Loucy (cell line): Measurements from ENCODE around the gene NBEA.

Experiments used
- H2AFZ ChIP-seq: fragments of 200-600 bp; sonication (generic); 2 replicates; pipeline ENCODE4 v1.6.0; 2016; ENCODE audit warnings: antibody characterized with exemption, mild to moderate bottlenecking, low read length, moderate library complexity
- H3F3A ChIP-seq: fragments of 200-600 bp; 2 replicates; pipeline ENCODE4 v1.6.0; 2016; ENCODE audit warnings: antibody characterized with exemption, low read depth, mild to moderate bottlenecking
- H3K27me3 ChIP-seq: fragments of 200-600 bp; sonication (generic); 2 replicates; pipeline ENCODE4 v1.6.1; 2014; ENCODE audit warnings: low read length, mild to moderate bottlenecking; ENCODE audit not compliant: insufficient read depth, poor library complexity, severe bottlenecking
- H3K36me3 ChIP-seq: fragments of 200-600 bp; sonication (generic); 2 replicates; pipeline ENCODE4 v1.6.1; 2016; ENCODE audit warnings: low read length; ENCODE audit not compliant: insufficient read depth
- H3K4me1 ChIP-seq: fragments of 200-600 bp; sonication (generic); 2 replicates; pipeline ENCODE4 v1.5.1; 2014; ENCODE audit warnings: low read length, mild to moderate bottlenecking; ENCODE audit not compliant: insufficient read depth, poor library complexity, severe bottlenecking
- H3K4me2 ChIP-seq: fragments of 200-600 bp; sonication (generic); 2 replicates; pipeline ENCODE4 v1.6.0; 2014; ENCODE audit warnings: antibody characterized with exemption, low read length, low read depth, mild to moderate bottlenecking; ENCODE audit not compliant: poor library complexity, severe bottlenecking
- H3K4me3 ChIP-seq: fragments of 200-600 bp; sonication (generic); 2 replicates; pipeline ENCODE4 v1.5.1; 2014; ENCODE audit warnings: low read length, mild to moderate bottlenecking, mixed read lengths; ENCODE audit not compliant: poor library complexity, severe bottlenecking
- H3K79me2 ChIP-seq: fragments of 200-600 bp; sonication (generic); 2 replicates; pipeline ENCODE4 v1.6.1; 2014; ENCODE audit warnings: low read length; ENCODE audit not compliant: insufficient read depth
- H3K9ac ChIP-seq: fragments of 200-600 bp; sonication (generic); 2 replicates; pipeline ENCODE4 v1.6.0; 2014; ENCODE audit warnings: mild to moderate bottlenecking, low read depth, low read length, moderate library complexity; ENCODE audit not compliant: poor library complexity, severe bottlenecking
- H3K9me2 ChIP-seq: fragments of 200-600 bp; sonication (generic); replicated peaks from 2 replicates; pipeline ENCODE4 v1.6.1; 2016; ENCODE audit warnings: low read depth, low read length, mixed read lengths
- H3K9me3 ChIP-seq: fragments of 200-600 bp; sonication (generic); 2 replicates; pipeline ENCODE4 v1.6.1; 2014; ENCODE audit warnings: mild to moderate bottlenecking, antibody characterized with exemption, low read length, low read depth; ENCODE audit not compliant: insufficient read depth
- H4K20me1 ChIP-seq: fragments of 200-600 bp; sonication (generic); 2 replicates; pipeline ENCODE4 v1.6.0; 2014; ENCODE audit warnings: antibody characterized with exemption, low read length, mild to moderate bottlenecking; ENCODE audit not compliant: insufficient read depth, poor library complexity, severe bottlenecking
- CTCF ChIP-seq: fragments of 200-600 bp; sonication (generic); conservative IDR thresholded peaks from 2 replicates; pipeline ENCODE4 v1.5.1; 2014; ENCODE audit warnings: mild to moderate bottlenecking, antibody characterized with exemption, low read length
- EZH2phosphoT487 ChIP-seq: fragments of 200-600 bp; IDR thresholded peaks from 2 replicates; pipeline ENCODE4 v1.6.1; 2018; ENCODE audit warnings: antibody characterized with exemption, mild to moderate bottlenecking, moderate library complexity, borderline replicate concordance

Gene NBEA

DNA sequence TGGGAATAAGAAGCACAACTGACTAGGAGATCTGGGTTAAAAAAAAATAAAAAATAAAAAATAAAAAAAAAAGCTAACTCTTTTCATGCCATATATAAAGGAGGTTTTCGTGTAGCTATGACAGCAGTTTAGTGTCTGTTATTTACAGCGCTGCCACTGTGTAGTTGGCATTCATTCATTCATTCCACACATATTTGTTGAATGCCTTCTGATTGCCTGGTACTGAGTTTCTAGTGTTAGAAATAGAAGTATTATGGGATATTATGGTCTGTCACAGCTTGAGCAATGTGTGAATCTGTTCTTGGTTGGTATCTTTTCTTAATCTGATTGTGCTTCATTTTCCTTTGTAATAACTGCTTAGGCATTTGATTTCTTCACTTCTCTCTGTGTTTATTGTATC, 237.4 kb downstream of the NBEA start:
- Histone ChIP-seq H3K4me2 (no peak overlapping the region), H3K9ac (no peak overlapping the region), H3K27me3 (no peaks in the 10 kb centered on the region), H3K9me3 (no peaks in the 10 kb centered on the region), H3K36me3 (no peaks in the 10 kb centered on the region), H3K9me2 (no peaks in the 10 kb centered on the region), H4K20me1 (no peaks in the 10 kb centered on the region), H3K79me2 (no peaks in the 10 kb centered on the region), H3K4me1 (no peaks in the 10 kb centered on the region), H2AFZ (no peak overlapping the region), H3F3A (no peaks in the 10 kb centered on the region), H3K4me3 (no peak overlapping the region)
- TF ChIP-seq EZH2phosphoT487, result no peak
- no peak for TF ChIP-seq CTCF

- H4K20me1 ChIP-seq, result no peaks in the 10 kb centered on the region
- no peaks in the 10 kb centered on the region for H3K79me2 ChIP-seq
- no peaks in the 10 kb centered on the region for H3K27me3 ChIP-seq
- H3K36me3 ChIP-seq, result no peaks in the 10 kb centered on the region
- no peak overlapping the region for H2AFZ ChIP-seq
- no peaks in the 10 kb centered on the region for H3K9me2 ChIP-seq
- TF ChIP-seq EZH2phosphoT487 (no peak), CTCF (no peak)
- H3K9me3 ChIP-seq, result no peaks in the 10 kb centered on the region
- no peaks in the 10 kb centered on the region for H3K4me1 ChIP-seq
- no peak overlapping the region for H3K9ac ChIP-seq
- H3K4me3 ChIP-seq, result no peak overlapping the region
- no peak overlapping the region for H3K4me2 ChIP-seq
- H3F3A ChIP-seq, result no peaks in the 10 kb centered on the region
These were observed 238.0 kb downstream of the NBEA start for GRCh38 chr13:35179920-35180663.

DNA sequence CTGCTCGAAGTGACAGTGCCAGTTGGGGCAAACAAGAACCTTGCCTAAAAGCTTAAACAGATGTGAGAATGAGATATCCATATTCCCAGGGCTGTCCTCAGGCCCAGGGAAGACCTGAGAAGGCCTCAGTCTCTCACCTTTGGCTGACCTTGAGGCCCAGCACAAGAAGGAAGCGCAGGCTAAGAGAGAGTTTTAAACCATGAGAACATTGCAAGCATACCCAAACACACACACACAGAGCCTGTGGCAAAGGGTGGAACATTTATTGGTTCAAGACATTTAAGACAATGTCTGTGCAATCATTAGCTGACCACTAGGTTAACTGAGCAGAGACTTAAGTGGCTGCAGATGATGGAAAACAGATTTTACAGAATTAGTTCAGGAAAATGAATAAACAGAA, 248.2 kb downstream of the NBEA start:
- no peaks in the 10 kb centered on the region for H3K36me3 ChIP-seq
- no peak overlapping the region for H3K4me3 ChIP-seq
- H3K27me3 ChIP-seq, result no peaks in the 10 kb centered on the region
- H3K4me2 ChIP-seq, result no peak overlapping the region
- TF ChIP-seq EZH2phosphoT487 (no peak), CTCF (no peak)
- H3K9me3 ChIP-seq, result no peaks in the 10 kb centered on the region
- H3K9me2 ChIP-seq, result no peaks in the 10 kb centered on the region
- H2AFZ ChIP-seq, result no peak overlapping the region
- no peaks in the 10 kb centered on the region for H3K79me2 ChIP-seq
- no peak overlapping the region for H3K9ac ChIP-seq
- H3K4me1 ChIP-seq, result no peaks in the 10 kb centered on the region
- no peaks in the 10 kb centered on the region for H4K20me1 ChIP-seq
- H3F3A ChIP-seq, result no peaks in the 10 kb centered on the region
